ENCODE data around the gene ERFL.

GRCh38 chr19:41880329-41880708 lies 47.9 kb downstream of the ERFL start:
- no peak for TF ChIP-seq CTCF (IDR thresholded peaks at IDR 0.05; ENCODE audit: low read length)
- TF ChIP-seq EZH2 (IDR thresholded peaks at IDR 0.05; ENCODE audit: borderline replicate concordance, low read length), result no peak

Data from OCI-LY1 (cell line).